Amniotic epithelial cell (primary cell): ENCODE measurements around the gene RAD23A.
"Not testable (repeated sequence)": the region's sequence is repeated elsewhere in the genome, so short reads cannot be mapped to it uniquely, and the experiment has no call there.

Experiments
- DNase-seq: peaks from one replicate; pipeline ENCODE4 v3.0.0-alpha.2; 2010; ENCODE audit warnings: low read depth

RAD23A gene

DNA sequence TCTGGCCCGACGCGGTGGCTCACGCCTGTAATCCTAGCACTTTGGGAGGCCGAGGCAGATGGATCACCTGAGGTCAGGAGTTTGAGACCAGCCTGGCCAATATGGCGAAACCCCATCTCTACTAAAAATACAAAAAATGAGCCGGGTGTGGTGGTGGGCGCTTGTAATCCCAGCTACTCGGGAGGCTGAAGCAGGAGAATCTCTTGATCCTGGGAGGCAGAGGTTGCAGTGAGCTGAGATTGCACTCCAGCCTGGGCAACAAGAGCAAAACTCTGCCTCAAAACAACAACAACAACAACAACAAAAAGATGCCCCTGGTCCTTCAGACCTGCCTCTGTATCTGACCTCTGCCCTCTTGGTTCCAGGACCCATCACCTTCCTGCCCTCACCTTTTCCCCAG lies 9.9 kb downstream of the RAD23A start:
- DNase-seq = not testable (repeated sequence)

DNA sequence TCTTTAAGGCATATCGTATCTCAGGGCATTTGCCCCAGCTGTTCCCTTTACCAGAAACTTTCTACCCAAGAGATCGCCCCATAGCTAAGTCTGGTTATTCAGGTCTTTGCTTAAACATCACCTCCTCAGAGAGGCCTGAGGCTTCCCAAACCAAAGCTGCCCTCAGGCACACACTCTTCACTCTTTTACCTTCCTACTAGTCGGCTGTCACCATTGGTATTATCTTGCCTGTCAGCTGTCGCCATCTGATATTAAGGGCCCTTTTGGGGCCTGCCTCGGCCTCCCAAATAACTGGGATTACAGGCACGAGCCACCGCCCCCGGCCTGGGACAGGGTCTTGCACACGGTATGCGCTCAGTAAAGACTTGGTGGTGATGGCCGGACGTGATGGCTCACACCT lies 10.3 kb downstream of the RAD23A start:
- DNase-seq = no peak

DNA sequence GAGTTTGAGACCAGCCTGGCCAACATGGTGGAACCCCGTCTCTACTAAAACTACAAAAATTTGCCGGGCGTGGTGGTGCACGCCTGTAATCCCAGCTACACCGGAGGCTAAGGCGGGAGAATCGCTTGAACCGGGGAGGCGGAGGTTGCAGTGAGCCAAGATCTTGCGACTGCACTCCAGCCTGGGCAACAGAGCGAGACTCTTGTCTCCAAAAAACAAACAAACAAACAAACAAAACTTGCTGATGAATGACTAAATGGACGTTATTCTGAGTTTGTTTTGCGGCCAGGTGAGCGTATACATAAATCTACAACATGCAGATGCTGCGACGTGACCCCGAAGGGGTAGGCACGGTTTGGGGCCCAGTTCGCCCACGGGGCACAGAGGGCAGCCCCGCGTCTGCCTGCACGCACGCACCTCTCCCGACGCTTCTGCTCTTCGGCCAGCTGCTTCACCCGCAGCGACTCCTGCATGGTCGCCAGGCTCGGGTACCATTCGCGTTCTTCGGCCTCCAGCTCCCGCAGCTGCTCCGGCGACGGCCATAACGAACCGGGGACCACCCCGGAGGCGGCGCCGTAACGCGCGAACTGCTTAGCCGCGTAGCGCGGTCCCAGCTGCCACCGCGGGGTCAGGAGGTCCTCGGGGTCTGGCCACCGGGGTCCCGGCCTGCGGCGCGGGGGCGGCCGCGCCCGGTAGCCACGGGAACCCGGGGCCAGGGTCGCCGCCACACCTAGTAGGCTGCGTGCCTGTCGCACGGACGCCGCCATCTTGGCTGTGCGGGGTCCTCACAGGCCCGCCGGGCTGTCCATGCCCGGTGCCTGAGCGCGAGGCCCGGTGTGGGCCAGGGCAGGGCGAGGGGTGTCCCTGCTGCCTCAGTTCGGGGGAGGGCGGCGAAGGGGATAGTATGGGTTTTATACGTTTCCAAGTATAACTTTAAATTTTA lies 11.1 kb downstream of the RAD23A start, which contains the start of gene GADD45GIP1:
Gene GADD45GIP1 (minus strand): TSS at position 778 of the 943 bp plus-strand sequence. CDS start 11 bp downstream, at position 767.
- peak; percentile 73 for DNase-seq

DNA sequence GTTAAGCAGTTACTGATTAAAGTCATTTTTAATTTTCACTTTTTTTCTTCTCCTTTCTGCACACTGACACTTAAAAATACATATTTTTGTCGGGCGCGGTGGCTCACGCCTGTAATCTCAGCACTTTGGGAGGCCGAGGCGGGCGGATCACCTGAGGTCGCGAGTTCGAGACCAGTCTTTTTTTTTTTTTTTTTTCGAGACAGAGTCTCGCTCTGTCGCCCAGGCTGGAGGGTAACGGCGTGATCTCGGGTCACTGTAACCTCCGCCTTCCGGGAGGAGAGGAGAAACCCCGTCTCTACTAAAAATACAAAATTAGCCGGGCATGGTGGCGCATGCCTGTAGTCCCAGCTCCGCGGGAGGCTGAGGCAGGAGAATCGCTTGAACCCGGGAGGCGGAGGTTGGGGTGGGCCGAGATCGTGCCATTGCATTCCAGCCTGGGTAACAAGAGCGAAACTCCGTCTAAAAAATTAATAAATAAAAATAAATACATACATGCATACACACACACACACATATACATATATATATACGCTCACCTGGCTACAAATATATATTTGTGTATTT lies 11.8 kb downstream of the RAD23A start:
- DNase-seq = not testable (repeated sequence)

DNA sequence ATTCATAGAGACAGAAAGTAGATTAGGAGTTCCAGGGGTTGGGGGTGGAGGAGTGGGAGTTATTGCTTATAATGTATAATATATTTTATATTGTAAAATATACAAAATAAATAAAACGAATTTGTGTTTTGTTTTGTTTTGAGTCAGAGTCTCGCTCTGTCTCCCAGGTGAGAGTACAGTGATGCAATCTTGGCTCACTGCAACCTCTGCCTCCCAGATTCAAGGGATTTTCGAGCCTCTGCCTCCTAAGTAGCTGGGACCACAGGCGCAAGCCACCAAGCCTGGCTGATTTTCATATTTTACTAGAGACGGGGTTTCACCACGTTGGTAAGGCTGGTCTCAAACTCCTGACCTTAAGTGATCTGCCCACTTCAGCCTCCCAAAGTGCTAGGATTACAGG lies 13.8 kb downstream of the RAD23A start:
- no peak for DNase-seq

DNA sequence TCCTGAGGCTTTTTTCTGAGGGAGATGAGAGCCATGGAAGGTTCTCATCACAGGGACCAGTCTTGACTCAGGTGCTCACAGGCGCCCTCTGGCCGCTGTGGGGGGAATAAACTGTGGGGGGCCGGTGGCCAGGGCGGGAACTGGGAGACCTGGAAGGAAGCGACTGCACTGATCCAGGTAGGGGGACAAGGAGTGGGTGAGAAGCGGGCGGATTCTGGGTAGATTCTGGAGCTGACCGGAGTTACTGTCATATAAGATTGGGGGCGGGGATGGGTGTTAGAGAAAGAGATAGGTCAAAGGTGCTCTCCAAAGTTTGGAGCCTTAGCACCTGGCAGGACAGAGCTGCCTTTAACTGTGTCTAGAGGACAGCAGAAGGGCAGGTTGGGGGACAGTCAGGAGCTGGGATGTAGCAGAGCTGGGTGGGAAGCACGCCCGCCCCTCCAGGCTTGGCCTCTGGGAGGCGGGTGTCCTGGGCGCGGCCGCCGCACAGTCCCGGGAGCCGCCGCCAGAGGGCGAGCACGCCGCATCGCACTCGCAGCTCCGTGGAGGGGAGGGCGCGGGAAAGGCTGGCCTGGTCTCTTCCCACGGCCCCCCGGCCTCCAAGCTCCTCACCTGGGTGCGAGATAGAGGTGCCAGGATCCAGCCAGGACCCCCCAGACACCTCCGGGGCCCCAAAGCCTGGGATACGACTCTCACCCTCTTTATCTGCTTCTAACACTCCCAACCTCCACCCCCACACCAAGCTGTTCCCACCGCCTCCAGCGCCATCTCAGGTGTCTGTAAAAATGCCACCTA lies 19.6 kb downstream of the RAD23A start:
- peak; percentile 49 for DNase-seq

DNA sequence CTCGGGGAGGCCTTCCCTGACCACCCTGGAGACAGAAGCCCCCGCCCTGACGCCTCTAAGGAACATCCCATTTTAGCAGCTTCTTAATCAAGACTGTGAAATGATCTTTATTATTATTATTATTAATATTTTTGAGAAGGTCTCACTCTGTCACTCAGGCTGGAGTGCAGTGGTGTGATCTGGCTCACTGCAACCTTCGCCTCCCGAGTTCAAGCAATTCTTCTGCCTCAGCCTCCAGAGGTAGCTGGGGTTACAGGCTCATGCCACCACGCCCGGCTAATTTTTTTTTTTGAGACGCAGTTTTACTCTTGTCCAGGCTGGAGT lies 20.1 kb downstream of the RAD23A start:
- no peak for DNase-seq

DNA sequence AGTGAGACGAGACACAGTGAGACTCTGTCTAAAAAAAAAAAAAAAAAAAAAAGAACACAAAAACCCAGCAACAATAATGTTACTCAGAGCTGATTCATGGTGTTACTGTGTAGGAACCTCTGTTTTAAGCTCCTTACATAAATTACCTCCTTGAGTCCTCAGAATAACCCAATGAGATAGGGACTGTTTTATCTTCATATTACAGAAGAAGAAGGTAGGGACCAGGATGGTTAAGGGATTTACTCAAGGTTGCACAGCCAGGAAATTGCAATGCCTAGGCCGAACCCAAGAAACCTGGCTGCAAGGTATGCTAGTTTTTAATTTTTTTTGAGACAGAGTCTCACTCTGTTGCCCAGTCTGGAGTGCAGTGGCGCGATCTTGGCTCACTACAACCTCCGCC lies 22.2 kb downstream of the RAD23A start:
- DNase-seq = peak; percentile 65

DNA sequence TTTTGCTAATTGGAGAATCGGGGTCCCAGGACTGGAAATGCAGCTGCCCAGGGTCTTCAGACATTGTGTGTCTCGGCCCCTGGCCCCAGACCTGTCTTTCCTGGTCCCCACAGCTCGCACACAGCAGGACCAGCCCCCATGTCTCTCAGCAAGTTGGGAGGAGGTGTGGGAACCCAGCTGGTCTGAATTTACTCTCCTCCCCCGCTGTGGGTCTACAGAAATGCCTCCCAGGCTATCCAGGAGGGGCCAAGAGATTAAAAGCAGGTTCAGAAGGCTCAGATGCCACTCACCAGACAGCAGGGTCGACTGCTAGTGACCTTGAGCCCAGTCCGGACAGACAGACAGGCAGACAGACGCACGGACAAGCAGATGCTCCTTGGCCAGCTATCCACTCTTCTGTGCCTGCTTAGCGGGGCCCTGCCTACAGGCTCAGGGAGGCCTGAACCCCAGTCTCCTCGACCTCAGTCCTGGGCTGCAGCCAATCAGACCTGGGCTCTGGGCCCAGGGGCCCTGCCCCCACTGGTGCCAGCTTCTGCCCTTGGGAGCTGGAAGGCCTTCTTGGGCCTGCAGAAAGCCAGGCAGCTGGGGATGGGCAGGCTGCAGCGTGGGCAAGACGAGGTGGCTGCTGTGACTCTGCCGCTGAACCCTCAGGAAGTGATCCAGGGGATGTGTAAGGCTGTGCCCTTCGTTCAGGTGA lies 23.8 kb downstream of the RAD23A start, which contains the start of gene DAND5:
Gene DAND5 (plus strand): TSS at position 285 of the 697 bp plus-strand sequence. CDS start 85 bp downstream, at position 370.
- DNase-seq = peak; percentile 15

DNA sequence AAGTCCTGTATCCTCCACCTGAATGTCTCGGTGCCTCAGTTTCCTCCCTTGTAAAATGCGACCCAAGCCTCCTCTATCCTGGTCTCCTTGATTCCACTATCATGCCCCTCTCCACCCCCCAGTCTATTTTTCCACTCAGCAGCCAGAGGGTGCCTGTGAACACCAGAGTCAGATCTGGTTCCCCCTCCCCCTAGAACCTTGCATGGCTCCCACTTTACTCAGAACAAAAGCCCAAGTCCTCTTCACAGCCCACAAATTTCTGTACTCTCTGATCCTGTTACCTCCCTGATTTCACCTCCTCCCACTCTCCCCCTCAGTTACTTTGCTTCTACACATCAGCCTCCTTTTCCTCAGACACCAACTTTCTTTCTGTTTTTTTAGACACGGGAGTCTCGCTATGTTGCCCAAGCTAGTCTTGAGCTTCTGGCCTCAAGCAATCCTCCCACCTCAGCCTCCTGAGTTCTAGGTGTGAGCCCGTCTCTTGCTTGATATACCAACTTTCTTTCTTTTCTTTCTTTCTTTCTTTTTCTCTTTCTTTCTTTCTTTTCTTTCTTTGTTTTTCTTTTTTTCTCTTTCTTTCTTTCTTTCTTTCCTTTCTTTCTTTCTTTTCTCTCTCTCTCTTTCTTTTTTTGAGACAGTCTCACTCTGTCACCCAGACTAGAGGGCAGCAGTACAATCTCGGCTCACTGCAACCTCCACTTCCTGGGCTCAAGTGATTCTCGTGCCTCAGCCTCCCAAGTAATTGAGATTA lies 24.6 kb downstream of the RAD23A start:
- no peak for DNase-seq

DNA sequence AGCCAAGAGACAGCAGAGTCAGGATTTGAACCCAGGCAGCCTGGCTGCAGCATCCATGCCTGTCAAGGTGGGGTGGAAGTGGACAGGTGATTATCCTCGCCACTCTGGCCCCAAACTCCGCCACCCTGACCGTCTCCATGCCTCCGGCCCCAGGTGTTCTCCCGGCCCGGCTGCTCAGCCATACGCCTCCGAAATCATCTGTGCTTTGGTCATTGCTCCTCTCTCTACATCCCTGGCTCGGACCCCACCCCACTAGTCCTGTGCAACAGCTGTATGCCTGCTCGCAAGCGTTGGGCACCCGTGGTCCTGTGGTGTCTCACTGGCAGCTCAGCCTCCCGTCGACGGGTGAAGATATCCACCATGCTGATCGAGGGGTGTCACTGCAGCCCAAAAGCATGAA lies 27.6 kb downstream of the RAD23A start:
- DNase-seq = no peak

DNA sequence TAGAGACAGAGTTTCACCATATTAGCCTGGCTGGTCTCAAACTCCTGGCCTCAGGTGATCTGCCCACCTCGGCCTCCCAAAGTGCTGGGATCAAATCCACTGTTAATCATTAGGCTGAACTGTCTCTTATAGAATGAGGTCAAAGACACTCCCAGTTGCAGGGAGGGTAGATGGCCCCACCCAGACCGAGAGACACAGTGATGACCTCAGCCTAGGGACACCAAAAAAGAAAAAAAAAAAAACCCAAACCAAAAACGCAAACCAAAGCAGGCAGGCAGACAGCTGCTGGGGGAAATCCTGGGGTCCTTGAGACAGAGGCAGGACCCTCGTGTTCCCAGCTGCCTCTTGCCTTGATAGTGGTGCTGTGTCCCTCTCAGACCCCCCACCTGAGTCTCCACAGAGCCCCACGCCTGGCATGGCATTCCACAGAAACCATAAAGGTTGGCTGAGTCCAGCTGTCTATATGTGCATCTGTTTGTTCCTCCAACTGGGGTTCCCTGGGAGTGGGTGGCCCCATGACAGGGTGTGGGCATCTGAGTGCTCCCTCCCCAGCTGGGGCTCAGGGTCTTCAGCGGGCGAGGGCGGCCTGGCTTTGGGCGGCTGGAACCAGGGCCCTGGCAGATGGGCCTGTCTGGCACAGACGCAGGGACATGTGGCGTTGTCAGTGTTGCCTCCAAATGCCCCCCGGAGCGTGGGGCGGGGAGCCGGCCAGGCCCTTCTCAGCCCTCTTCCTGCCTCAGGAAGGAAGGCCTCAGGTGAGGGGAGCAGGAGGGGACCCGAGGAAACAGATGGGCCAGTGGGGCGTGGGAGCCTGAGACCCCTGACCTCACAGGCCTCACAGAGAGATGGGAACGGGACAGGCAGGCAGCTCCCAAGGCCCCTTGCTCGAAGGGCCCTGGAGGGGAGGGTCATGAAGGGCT lies 28.9 kb downstream of the RAD23A start:
- no peak for DNase-seq

DNA sequence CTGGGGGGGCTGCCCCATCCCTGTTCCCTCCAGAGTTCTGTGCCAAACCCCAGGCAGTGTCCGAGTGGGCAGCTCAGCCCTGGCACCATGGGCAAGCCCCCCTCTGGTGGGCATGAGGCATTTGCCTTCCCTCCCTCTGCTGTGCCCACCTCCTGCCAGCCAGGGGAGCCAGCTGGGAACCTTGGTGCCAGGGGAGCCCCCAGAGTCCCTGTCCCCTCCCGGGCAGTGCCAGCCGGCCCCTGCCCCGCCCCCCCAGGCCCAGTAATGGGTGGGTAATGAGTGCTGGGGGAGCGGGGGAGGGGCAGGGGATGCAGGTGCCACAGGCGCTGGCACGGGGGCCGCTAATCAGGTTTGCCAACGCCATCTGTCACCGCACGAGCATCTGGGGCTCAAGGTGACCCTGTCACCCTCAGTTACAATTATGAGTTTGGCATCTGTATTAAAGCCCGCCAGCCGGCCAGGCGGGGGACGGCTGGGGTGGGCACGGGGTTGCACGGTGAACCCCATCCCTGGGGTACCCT lies 29.6 kb downstream of the RAD23A start:
- no peak for DNase-seq

DNA sequence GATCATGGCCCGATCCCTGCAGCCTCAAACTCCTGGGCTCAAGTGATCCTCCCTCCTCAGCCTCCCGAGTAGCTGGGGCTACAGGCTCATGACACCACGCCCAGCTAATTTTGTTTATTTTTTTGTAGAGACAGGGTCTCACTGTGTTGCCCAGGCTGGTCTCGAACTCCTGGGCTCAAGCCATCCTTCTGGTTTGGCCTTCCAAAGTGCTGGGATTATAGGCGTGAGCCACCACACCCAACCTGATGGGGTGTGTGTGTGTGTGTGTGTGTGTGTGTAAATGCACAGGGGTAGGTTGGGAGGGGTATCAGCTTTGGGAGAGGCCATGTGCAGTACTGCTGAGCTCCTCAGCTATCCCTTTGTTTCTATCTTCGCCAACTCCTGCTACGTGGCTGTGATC lies 30.4 kb downstream of the RAD23A start:
- not testable (repeated sequence) for DNase-seq

DNA sequence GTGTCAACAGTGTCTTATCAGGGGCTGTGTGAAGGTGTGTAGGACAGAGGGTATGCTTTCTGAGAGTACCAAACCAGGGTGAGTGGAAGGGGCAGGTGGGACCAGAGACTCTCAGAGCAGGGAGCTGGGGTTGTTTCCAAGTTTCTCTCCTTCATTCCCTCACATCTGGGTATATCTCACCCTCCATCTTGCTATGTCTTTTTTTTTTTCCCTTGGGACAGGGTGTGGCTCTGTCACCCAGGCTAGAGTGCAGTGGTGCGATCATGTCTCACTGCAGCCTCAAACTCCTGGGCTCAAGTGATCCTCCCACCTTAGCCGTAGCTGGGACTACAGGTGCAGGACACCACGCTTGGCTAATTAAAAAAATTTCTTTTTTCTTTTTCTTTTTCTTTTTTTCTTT lies 34.3 kb downstream of the RAD23A start:
- DNase-seq = no peak

DNA sequence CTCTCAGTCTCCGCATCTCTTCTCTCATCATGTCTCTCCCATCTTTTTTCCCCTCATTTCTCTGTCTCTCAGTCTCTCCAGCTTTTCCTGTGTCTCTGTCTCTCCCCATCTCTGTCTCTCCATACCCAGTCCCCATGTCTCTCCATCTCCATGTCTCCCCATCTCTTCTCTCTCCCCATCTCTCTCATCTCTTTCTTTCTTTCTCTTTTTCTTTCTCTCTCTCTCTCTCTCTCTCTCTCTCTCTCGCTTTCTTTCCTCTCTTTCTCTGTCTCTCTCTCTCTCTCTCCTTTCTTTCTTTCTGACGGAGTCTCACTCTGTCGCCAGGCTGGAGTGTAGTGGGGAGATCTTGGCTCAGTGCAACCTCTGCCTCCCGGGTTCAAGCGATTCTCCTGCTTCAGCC lies 37.0 kb downstream of the RAD23A start:
- no peak for DNase-seq

DNA sequence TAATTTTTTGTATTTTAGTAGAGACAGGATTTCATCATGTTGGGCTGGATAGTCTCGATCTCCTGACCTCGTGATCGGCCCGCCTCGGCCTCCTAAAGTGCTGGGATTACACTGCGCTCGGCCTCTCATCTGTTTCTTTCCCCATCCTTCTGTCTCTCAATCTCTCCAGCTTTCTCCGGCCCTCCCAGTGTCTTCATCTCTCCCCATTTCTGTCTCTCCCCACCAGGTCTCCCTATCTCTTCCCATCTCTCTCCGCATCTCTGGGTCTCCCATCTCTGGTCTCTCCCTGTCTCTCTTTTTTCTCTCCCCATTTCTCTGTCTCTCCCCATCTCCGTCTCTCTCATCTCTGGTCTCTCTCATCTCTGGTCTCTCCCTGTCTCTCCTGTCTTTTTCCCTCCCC lies 37.4 kb downstream of the RAD23A start:
- no peak for DNase-seq

DNA sequence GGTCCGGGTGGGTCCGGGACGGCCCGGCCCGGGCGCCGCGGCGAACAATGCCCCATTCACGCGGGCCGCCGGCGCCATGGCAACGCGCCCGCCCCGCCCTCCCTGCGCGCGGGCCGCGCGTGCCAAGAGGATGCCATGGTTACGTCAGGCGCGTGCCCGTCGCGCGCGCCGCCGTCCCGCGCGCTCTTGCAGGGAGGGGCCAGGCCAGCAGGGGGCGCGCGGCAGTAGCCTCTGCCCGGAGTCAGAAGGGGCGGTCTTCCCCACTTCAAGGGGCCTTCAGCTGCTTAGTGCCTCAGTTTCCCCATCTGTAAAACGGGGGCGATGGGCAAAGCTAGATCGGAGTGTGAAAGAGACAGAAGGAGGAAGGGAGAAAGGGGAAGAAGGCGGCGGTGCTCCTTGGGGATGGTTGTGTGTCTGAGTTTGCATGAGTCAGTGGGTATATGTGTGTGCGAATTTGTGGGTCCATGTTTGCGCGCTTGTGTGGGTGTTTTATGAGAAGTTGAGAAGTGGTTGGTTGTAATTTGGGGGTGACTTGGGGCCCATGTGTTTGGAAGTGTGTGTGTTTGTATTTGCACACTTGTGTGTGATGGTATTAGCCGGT lies 38.0 kb downstream of the RAD23A start:
- DNase-seq = peak; percentile 57

DNA sequence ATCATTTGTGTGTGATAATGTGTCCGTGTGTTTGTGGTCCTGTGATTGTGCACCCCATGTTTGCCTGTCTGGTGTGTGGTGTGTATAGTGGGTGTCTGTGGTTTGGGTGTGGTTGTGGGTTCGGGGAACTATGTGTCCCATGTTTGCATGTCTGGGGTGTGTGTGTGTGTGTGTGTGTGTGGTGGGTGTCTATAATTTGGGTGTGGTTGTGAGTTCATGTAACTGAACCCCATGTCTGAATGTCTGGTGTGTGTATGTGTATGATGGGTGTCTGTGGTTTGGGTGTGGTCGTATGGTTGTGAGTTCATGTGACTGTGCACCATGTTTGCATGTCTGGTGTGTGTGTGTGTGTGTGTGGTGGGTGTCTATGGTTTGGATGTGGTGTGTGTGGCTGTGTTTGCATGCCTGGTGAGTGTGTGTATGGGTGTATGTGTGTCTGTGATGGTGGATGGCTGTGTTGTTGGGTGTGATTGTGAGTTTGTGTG lies 38.5 kb downstream of the RAD23A start:
- no peak for DNase-seq
